ENCODE data around the gene TLK1.

- TF ChIP-seq CTCF (conservative IDR thresholded peaks at IDR 0.05; ENCODE audit: low read depth, low read length) (no peak), EZH2phosphoT487 (IDR thresholded peaks at IDR 0.05; ENCODE audit: borderline replicate concordance, low read length) (no peak), EZH2 (IDR thresholded peaks at IDR 0.05; ENCODE audit: low read length, unreplicated experiment) (no peak)
Observed at GRCh38 chr2:171143670-171144062, 17.0 kb downstream of the TLK1 start.
